Activated naive CD4-positive, alpha-beta T cell treated with anti-CD3 and anti-CD28 coated beads, Interleukin-2, amount 50 U/mL, for 24 hours (primary cell): ENCODE results near the gene CUL7.
"Not testable (repeated sequence)": the region's sequence is repeated elsewhere in the genome, so short reads cannot be mapped to it uniquely, and the experiment has no call there.

Source experiments
- H3K27ac Mint-ChIP-seq: one replicate; pipeline ENCODE4 v1.8.0; 2021; ENCODE audit warnings: mild to moderate bottlenecking, mixed read lengths
- H3K27me3 Mint-ChIP-seq: one replicate; pipeline ENCODE4 v1.8.0; 2021; ENCODE audit warnings: mixed read lengths
- H3K36me3 Mint-ChIP-seq: one replicate; pipeline ENCODE4 v1.8.0; 2021; ENCODE audit warnings: mixed read lengths
- H3K4me1 Mint-ChIP-seq: one replicate; pipeline ENCODE4 v1.8.0; 2021; ENCODE audit warnings: mixed read lengths
- H3K4me3 Mint-ChIP-seq: one replicate; pipeline ENCODE4 v1.8.0; 2021; ENCODE audit warnings: mild to moderate bottlenecking, mixed read lengths
- H3K9me3 Mint-ChIP-seq: one replicate; pipeline ENCODE4 v1.8.0; 2021; ENCODE audit warnings: mixed read lengths

CUL7 gene

DNA sequence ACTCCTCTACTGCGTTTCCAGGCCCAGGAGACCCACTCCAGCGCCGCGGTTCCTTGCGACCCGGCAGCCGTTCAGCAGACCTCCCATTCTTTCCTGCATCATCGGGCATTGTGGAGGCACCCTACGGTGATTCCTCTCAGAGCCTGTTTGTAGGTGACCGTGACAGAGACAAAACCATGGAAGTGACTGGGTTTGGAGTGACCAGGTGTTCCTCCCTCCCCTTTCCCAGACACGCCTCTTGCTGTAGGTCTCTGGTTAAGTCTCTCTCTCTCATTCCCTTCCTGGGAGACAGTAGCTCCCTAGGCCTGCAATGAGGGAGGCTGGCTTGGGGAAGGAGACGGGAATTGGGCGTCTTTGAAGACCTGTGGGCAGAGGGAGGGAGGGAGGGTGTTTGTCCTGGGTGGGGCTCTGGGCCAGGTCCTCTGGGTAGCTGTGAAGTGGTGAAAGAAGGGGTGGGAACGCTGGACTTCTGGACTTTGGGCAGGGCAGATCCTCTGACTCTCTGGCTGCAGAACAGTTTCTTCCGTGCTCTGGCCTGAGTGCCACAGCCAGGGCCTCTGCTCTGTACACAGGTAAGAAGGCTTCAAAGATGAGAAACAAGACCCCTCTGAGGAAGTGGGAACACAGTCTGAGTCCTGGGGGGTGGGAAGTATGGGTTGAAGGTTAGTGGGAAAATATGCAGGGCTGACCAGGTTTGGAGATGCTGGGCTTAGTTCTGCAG is 6.5 kb upstream of the CUL7 start:
- peaks cover 41% of the 10 kb centered on the region for H3K4me1 Mint-ChIP-seq
- H3K36me3 Mint-ChIP-seq: peaks cover 4% of the 10 kb centered on the region

DNA sequence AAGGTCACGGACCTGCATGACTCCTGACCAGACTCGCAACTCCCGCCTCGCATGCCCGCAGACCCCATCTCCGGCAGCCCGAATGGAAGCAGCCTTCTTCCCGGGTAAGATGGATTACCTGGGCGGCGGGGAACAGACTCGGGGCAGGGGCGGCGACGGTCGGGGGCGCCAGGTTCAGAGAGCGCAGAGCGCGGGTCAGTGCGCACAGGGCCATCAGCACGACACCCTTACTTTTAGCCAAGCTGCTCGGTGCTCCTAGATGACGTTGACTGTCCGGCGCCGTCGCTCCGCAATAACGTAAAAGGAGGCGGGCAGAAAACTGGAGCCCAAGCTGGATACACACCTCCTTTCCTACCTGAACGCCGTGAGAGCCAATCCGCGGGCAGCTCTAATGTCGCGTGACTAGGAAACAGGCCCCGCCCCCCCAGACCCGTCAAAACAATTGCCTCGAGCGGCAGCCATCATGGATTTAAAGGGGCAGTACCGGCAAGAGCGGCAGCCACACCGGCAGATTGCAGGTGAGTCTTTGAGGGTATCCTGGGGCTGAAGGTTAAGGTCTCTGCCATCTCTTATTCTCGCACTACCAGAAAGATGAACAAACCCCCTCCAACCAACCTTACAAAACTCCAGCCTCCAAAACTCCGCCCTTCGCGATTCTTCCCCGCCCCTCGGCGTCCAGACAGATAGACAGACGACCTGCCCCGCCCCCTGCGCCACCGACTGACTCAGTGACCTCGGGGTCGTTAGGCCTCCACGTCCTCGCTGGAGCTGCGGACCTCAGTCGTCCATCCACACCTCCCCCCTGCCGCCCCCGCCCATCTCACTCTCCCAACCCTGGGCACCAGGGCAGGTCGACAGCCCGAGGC is 5.8 kb upstream of the CUL7 start, which contains the start of the genes KLC4 and MRPL2:
KLC4 (plus strand) TSS at position 464 of the 866 bp plus-strand sequence. CDS start 1,705 bp downstream, outside the sequence.
MRPL2 (minus strand) TSS at position 267 of the 866 bp plus-strand sequence; CDS start at position 214, 53 bp downstream.
- peaks cover 4% of the 10 kb centered on the region for H3K36me3 Mint-ChIP-seq
- peak within 1 kb of the TSS; percentile 99 for H3K27ac Mint-ChIP-seq
- H3K4me3 Mint-ChIP-seq: peak within 1 kb of the TSS; percentile 96
- H3K4me1 Mint-ChIP-seq: peaks cover 42% of the 10 kb centered on the region
- no peaks in the 10 kb centered on the region for H3K9me3 Mint-ChIP-seq
- no peaks in the 10 kb centered on the region for H3K27me3 Mint-ChIP-seq

More for the DNA sequence above, 6.5 kb upstream of the CUL7 start:
- Mint-ChIP-seq H3K27ac (peak overlapping the region; percentile 99), H3K27me3 (no peaks in the 10 kb centered on the region), H3K4me3 (peak overlapping the region; percentile 96), H3K9me3 (no peaks in the 10 kb centered on the region)

DNA sequence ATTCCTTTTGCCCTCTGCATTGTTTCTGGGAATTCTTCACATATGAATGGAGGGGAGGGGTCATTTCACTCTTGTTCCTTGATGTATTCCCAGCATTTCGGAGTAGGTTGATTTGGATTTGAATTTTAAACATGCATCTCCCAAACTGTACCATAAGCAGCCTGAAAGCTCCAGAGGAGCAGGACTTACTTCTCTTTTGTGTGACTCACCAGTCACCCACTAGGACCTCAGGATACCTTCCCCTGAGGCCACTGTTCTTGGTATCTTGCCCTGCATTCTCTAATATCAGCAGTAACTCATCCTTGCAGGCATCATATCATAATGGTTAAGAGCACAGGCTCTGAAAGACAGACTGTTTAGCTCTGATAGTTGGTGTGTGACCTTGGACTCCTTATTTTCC is 4.9 kb upstream of the CUL7 start:
- Mint-ChIP-seq H3K4me3 (peak overlapping the region; percentile 96), H3K27ac (peak overlapping the region; percentile 24), H3K36me3 (peaks cover 2% of the 10 kb centered on the region), H3K27me3 (no peaks in the 10 kb centered on the region), H3K9me3 (no peaks in the 10 kb centered on the region), H3K4me1 (peaks cover 48% of the 10 kb centered on the region)

DNA sequence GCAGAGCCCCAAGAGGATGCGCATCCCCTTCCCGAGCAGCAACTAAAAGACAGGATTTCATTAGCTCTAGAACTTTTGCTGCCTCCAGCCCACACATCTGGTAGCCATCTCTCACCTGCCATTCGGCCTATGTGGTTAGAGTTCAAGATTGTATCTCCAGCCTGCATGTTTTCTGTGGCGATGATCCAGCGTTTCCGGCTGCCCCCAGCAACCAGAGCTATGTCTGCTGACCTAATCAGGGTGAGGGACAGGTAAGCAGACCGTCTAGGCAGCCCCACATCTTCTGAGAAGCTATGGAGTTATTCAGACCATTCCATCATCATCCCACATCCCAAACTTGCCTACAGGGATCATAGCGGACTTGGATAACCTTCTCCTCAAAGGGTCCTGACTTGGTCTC is 2.3 kb upstream of the CUL7 start:
- peaks cover 65% of the 10 kb centered on the region for H3K4me1 Mint-ChIP-seq
- no peak overlapping the region for H3K4me3 Mint-ChIP-seq
- H3K36me3 Mint-ChIP-seq: peaks cover 2% of the 10 kb centered on the region
- peak overlapping the region; percentile 51 for H3K27ac Mint-ChIP-seq
- no peaks in the 10 kb centered on the region for H3K9me3 Mint-ChIP-seq
- H3K27me3 Mint-ChIP-seq: no peaks in the 10 kb centered on the region

DNA sequence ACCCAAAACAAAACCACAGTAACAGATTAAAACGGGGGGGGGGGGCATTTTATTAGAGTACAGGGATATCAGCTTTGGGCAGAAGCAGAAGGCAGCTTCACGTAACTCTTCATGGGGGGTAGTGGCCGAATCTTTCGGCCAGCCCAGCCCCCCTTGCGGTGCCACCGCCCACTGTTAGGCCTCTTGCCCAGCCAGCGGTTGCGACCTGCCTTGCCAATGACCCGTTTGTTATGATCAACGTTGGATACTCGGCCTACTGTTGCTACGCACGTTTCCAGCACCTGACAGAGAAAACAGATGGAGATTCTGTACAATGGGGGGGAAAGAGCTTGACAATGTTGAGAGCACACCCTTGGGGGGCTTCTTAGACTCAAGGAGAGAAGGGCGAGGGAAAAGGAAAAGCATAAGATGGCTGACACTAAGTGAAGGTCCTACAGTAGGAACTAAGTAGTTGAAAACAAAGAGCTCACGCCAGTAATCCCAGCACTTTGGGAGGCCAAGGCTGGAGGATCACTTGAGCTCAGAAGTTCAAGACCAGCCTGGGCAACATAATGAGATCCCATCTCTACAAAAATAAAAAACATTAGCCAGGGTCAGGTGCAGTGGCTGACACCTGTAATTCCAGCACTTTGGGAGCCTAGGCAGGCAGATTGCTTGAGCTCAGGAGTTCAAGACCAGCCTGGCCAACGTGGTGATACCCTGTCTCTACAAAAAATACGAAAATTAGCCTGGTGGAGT is 724 bp upstream of the CUL7 start:
- Mint-ChIP-seq H3K4me1 (peaks cover 58% of the 10 kb centered on the region), H3K9me3 (no peaks in the 10 kb centered on the region), H3K27ac (peak overlapping the region; percentile 96), H3K36me3 (peaks cover 4% of the 10 kb centered on the region), H3K4me3 (peak overlapping the region; percentile 96), H3K27me3 (no peaks in the 10 kb centered on the region)

GRCh38 chr6:43052842-43053544 is 658 bp downstream of the CUL7 start:
- Mint-ChIP-seq H3K4me1 (peaks cover 49% of the 10 kb centered on the region), H3K27me3 (no peaks in the 10 kb centered on the region), H3K36me3 (peaks cover 5% of the 10 kb centered on the region), H3K4me3 (peak overlapping the region; percentile 96), H3K9me3 (no peaks in the 10 kb centered on the region), H3K27ac (peak overlapping the region; percentile 97)

- H3K36me3 Mint-ChIP-seq: peaks cover 5% of the 10 kb centered on the region
- H3K9me3 Mint-ChIP-seq: no peaks in the 10 kb centered on the region
- peak overlapping the region; percentile 96 for H3K4me3 Mint-ChIP-seq
- H3K27ac Mint-ChIP-seq: peak overlapping the region; percentile 97
- peaks cover 44% of the 10 kb centered on the region for H3K4me1 Mint-ChIP-seq
- H3K27me3 Mint-ChIP-seq: no peaks in the 10 kb centered on the region
Measured at GRCh38 chr6:43052225-43052841, 1.3 kb downstream of the CUL7 start.

DNA sequence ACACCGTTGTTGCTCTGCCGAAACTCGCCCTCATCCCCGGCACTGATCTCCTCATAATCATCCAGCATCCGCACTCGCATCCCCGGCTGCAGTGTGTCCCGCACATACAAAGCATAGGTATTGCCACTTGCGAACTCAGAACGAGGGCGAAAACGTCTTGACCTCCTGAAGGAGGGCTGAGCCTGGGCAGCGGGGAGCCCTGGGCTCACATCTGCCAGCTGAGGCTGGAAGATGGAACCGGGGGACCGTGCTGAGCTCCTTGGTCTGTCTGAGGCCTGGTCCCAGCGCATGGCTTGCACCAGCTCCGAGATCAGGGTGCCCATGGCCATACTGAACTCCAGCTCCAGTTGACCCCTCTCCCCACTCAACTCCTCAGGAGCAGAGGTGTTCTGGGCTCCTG is 2.7 kb downstream of the CUL7 start:
- H3K4me1 Mint-ChIP-seq: peaks cover 40% of the 10 kb centered on the region
- no peaks in the 10 kb centered on the region for H3K9me3 Mint-ChIP-seq
- no peak overlapping the region for H3K4me3 Mint-ChIP-seq
- H3K27ac Mint-ChIP-seq: peak overlapping the region; percentile 65
- no peaks in the 10 kb centered on the region for H3K27me3 Mint-ChIP-seq
- H3K36me3 Mint-ChIP-seq: peaks cover 3% of the 10 kb centered on the region

DNA sequence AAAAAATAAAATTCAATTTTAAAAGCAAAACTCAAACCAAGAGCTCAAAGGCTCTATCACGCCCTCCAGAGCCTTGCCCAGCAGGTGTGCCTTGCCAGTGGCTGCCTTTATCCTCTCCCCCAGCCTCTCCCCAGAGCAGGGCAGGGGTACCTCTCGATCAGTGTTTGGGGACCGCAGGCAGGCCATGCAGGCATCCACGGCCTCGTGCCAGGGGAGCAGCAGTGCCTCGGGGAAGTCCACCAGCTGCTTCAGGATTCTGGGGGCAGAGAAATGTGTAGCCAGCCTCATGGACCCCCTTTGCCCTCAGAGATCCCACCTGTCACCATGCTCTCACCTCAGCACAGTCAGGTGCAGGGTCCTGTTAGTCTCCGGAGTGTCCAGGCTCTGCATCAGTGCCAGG is 5.7 kb downstream of the CUL7 start:
- Mint-ChIP-seq H3K27me3 (no peaks in the 10 kb centered on the region), H3K36me3 (peaks cover 3% of the 10 kb centered on the region), H3K4me1 (peaks cover 26% of the 10 kb centered on the region), H3K4me3 (no peak overlapping the region), H3K27ac (no peak overlapping the region), H3K9me3 (no peaks in the 10 kb centered on the region)

- Mint-ChIP-seq H3K4me3 (no peak overlapping the region), H3K27ac (no peak overlapping the region), H3K9me3 (no peaks in the 10 kb centered on the region), H3K4me1 (peaks cover 2% of the 10 kb centered on the region), H3K36me3 (peaks cover 3% of the 10 kb centered on the region), H3K27me3 (no peaks in the 10 kb centered on the region)
Measured at GRCh38 chr6:43045371-43045930, 8.2 kb downstream of the CUL7 start.

- Mint-ChIP-seq H3K27me3 (no peaks in the 10 kb centered on the region), H3K9me3 (no peaks in the 10 kb centered on the region), H3K36me3 (peaks cover 4% of the 10 kb centered on the region), H3K4me3 (no peak overlapping the region), H3K4me1 (no peaks in the 10 kb centered on the region), H3K27ac (no peak overlapping the region)
Measured at GRCh38 chr6:43043310-43043709, 10.3 kb downstream of the CUL7 start.

DNA sequence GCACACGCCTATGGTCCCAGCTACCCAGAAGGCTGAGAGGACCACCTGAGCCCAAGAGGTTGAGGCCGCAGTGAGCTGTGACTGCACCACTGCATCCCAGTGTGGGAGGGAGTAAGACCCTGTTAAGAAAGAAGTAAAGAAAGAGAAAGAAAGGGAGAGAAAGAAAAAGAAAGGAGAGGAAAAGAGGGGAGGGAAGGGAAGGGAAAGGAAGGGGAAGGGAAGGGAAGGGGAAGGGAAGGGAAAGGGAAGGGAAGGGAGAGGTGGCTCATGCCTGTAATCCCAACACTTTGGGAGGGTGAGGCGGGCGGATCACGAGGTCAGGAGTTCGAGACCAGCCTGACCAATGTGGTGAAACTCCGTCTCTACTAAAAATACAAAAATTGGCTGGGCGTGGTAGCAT is 12.2 kb downstream of the CUL7 start:
- H3K4me1 Mint-ChIP-seq, H3K27me3 Mint-ChIP-seq, H3K9me3 Mint-ChIP-seq, H3K27ac Mint-ChIP-seq, H3K4me3 Mint-ChIP-seq, H3K36me3 Mint-ChIP-seq: not testable (repeated sequence)

GRCh38 chr6:43040542-43041257 is 13.0 kb downstream of the CUL7 start:
- Mint-ChIP-seq H3K27me3 (no peaks in the 10 kb centered on the region), H3K4me1 (no peaks in the 10 kb centered on the region), H3K27ac (no peak overlapping the region), H3K9me3 (no peaks in the 10 kb centered on the region), H3K36me3 (peaks cover 6% of the 10 kb centered on the region), H3K4me3 (no peak overlapping the region)

DNA sequence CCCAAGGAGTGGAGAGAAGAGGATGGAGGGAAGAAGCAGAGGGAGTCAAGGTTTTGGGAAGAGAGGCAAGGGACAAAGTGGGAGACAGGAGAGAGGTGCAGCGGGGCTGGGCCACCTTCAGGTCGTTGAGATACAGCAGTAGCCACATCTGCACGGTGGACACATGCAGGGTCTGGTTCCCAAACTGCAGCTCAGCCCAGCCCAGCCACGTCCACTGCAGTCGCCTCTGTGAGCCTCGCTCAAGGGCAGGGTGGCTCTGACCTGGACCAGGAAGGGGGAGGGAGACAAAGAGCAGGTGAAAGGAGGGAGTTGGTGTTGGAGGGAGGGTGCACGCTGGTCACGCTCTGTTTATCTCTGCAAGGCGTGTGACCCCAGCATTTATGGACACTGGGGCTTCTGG is 14.9 kb downstream of the CUL7 start:
- H3K4me3 Mint-ChIP-seq: no peak overlapping the region
- no peak overlapping the region for H3K27ac Mint-ChIP-seq
- H3K27me3 Mint-ChIP-seq: no peaks in the 10 kb centered on the region
- no peaks in the 10 kb centered on the region for H3K9me3 Mint-ChIP-seq
- peaks cover 6% of the 10 kb centered on the region for H3K36me3 Mint-ChIP-seq
- no peaks in the 10 kb centered on the region for H3K4me1 Mint-ChIP-seq
